Astrocyte of the spinal cord (primary cell): ENCODE results near the gene SERPINB12.
A peak's percentile ranks its signal among the peaks of the same experiment; 100 is the strongest.

ENCODE experiments used
- DNase-seq: peaks from one replicate; pipeline ENCODE4 v3.0.0; 2011; ENCODE audit warnings: low read depth, low spot score
- H3K4me3 ChIP-seq: 2 replicates; pipeline ENCODE4 v1.5.1; 2011; ENCODE audit warnings: low read depth, mild to moderate bottlenecking, low read length, moderate library complexity
- CTCF ChIP-seq: IDR thresholded peaks from 2 replicates; pipeline ENCODE4 v1.5.1; 2012; ENCODE audit warnings: low read depth, mild to moderate bottlenecking, low read length, inconsistent platforms
- in situ Hi-C: cut with HindIII; loops from 2 replicates; pipeline ENCODE4 v1.10.0; 2017; ENCODE audit warnings: low sequenced_read_pairs

The SERPINB12 gene, protein sequence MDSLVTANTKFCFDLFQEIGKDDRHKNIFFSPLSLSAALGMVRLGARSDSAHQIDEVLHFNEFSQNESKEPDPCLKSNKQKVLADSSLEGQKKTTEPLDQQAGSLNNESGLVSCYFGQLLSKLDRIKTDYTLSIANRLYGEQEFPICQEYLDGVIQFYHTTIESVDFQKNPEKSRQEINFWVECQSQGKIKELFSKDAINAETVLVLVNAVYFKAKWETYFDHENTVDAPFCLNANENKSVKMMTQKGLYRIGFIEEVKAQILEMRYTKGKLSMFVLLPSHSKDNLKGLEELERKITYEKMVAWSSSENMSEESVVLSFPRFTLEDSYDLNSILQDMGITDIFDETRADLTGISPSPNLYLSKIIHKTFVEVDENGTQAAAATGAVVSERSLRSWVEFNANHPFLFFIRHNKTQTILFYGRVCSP

GRCh38 chr18:63542069-63542468 lies at the start of gene SERPINB12:
Gene SERPINB12, plus strand, starts transcription at chr18:63542369. Its CDS starts 13,791 bp downstream, at chr18:63556160.
- TF ChIP-seq CTCF, result no peak
- in situ Hi-C loops, result no loop called here
- DNase-seq, result no peak
- H3K4me3 ChIP-seq, result no peak within 1 kb of the TSS

- in situ Hi-C loops, result no loop called here
- no peak overlapping the region for H3K4me3 ChIP-seq
- no peak for DNase-seq
- TF ChIP-seq CTCF, result no peak
Observed at GRCh38 chr18:63492851-63493250, 49.3 kb upstream of the SERPINB12 start.

GRCh38 chr18:63495675-63496074 lies 46.5 kb upstream of the SERPINB12 start:
- no peak for TF ChIP-seq CTCF
- H3K4me3 ChIP-seq, result no peak overlapping the region
- in situ Hi-C loops, result no loop called here
- DNase-seq, result no peak

- no peak for DNase-seq
- TF ChIP-seq CTCF, result peak; percentile 62
- in situ Hi-C loops, result no loop called here
- H3K4me3 ChIP-seq, result no peak overlapping the region
Observed at GRCh38 chr18:63505566-63506335, 36.4 kb upstream of the SERPINB12 start.

GRCh38 chr18:63506336-63506646 lies 35.9 kb upstream of the SERPINB12 start:
- no peak for TF ChIP-seq CTCF
- no peak overlapping the region for H3K4me3 ChIP-seq
- in situ Hi-C loops, result no loop called here
- no peak for DNase-seq

GRCh38 chr18:63508596-63508995 lies 33.6 kb upstream of the SERPINB12 start:
- TF ChIP-seq CTCF, result no peak
- in situ Hi-C loops, result no loop called here
- no peak overlapping the region for H3K4me3 ChIP-seq
- DNase-seq, result no peak
